Lower lobe of right lung (tissue), 2 donors: ENCODE measurements around the gene CCDC142. TPM values are rescaled to one million over a fixed set of nuclear protein-coding genes. Genes with fewer than 3 reads are reported as not detected.
A peak's percentile ranks its signal among the peaks of the same experiment; 100 is the strongest.

ENCODE experiments used
- ATAC-seq, 2 donors: fragments of 200-7000 bp; cut with Tn5 transposase; one replicate each; pipeline ENCODE4 v1.9.1; 2020 to 2022; ENCODE audit warnings: mild to moderate bottlenecking in 2 of 2, moderate library complexity in 2 of 2
- DNase-seq: peaks from one replicate; pipeline ENCODE4 v3.0.0-alpha.2; 2020
- H3K27ac ChIP-seq: fragments of 200-600 bp; one replicate; pipeline ENCODE4 v1.8.0; 2022
- H3K27me3 ChIP-seq: fragments of 200-600 bp; one replicate; pipeline ENCODE4 v1.8.0; 2022; ENCODE audit warnings: low read depth
- H3K36me3 ChIP-seq: fragments of 200-600 bp; one replicate; pipeline ENCODE4 v1.8.0; 2022; ENCODE audit warnings: mild to moderate bottlenecking
- H3K4me1 ChIP-seq: fragments of 200-600 bp; one replicate; pipeline ENCODE4 v1.8.0; 2022
- H3K4me3 ChIP-seq: fragments of 200-600 bp; one replicate; pipeline ENCODE4 v1.8.0; 2022; ENCODE audit warnings: mild to moderate bottlenecking
- H3K9me3 ChIP-seq: fragments of 200-600 bp; one replicate; pipeline ENCODE4 v1.8.0; 2022
- intact Hi-C: fragments of 100-400 bp; cut with DNase I; formaldehyde crosslinking; loops from one replicate; pipeline ENCODE4 v1.11.0; 2022
- total RNA-seq: library from RNA; stranded (reverse); fragmentation: NEBNext Ultra II Directional; extraction: Animal tissue kit (Norgen Biotek cat#: 25700); gene quantifications from one replicate; pipeline ENCODE4 v1.2.1, GENCODE V29; 2021
- TF ChIP-seq, protein P1 (sequence below): fragments of 200-600 bp; IDR thresholded peaks from one replicate; pipeline ENCODE4 v1.8.0; 2022; ENCODE audit warnings: antibody characterized with exemption, mild to moderate bottlenecking
- donor health status: DM: no; HTN: yes; CAD: no; lungs with severe emphysema.

CCDC142 gene
- total RNA-seq, 1 donor from 2014 or later = 20.2 TPM

DNA sequence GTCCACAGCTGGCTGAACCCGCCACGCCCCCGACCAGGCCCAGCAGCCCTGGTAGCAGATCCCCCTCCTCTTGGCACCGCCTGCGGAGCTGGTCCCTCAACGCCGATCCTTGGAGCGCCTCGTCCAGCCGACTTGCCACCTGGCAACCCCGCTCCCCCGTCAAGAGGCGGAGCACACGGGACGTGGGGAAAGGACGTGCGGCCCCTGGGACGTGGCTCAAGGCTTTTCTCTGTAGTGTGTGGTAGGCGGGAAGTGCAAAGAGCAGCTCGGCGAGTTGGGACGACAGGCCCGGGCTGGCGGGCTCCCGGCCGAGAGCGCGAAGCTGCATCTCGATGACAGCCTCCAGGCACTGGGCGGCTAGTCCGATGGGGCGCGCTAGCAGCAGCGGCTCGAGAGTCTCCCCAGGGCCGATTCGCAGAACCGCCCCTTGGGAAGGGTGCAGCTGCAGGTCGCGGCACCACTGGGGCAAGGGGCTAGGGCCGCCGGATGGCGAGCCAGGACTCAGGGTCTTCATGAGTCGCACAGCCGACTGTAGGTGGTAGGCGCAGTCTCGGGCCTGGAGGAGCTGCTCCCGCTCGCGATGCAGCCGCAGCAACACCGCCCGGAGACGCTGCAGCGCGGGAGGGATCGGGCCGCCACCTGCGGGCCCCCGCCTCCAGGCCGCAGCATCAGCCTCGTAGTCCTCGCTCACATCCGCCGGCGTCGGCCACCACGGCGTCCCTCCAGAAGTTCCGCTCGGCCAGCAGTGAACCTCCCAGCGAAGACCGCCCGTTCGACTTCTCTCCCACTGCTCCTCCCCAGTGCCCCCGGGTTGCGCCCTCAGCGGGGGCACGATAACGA, 617 bp downstream of the CCDC142 start:
- no peak for DNase-seq
- peak overlapping the region; percentile 98 for H3K4me3 ChIP-seq
- peaks cover 49% of the 10 kb centered on the region for H3K36me3 ChIP-seq
- H3K9me3 ChIP-seq = no peaks in the 10 kb centered on the region
- H3K27me3 ChIP-seq = no peaks in the 10 kb centered on the region
- intact Hi-C loops = loop anchor here (2.0 kb wide), 1 partner anchor 105 kb away; no protein-coding TSS in a partner anchor
- H3K4me1 ChIP-seq = peaks cover 35% of the 10 kb centered on the region
- TF ChIP-seq, protein P1, sequence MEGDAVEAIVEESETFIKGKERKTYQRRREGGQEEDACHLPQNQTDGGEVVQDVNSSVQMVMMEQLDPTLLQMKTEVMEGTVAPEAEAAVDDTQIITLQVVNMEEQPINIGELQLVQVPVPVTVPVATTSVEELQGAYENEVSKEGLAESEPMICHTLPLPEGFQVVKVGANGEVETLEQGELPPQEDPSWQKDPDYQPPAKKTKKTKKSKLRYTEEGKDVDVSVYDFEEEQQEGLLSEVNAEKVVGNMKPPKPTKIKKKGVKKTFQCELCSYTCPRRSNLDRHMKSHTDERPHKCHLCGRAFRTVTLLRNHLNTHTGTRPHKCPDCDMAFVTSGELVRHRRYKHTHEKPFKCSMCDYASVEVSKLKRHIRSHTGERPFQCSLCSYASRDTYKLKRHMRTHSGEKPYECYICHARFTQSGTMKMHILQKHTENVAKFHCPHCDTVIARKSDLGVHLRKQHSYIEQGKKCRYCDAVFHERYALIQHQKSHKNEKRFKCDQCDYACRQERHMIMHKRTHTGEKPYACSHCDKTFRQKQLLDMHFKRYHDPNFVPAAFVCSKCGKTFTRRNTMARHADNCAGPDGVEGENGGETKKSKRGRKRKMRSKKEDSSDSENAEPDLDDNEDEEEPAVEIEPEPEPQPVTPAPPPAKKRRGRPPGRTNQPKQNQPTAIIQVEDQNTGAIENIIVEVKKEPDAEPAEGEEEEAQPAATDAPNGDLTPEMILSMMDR = no peak
- ATAC-seq = peak; percentile 76 to 81
- peak overlapping the region; percentile 92 for H3K27ac ChIP-seq

DNA sequence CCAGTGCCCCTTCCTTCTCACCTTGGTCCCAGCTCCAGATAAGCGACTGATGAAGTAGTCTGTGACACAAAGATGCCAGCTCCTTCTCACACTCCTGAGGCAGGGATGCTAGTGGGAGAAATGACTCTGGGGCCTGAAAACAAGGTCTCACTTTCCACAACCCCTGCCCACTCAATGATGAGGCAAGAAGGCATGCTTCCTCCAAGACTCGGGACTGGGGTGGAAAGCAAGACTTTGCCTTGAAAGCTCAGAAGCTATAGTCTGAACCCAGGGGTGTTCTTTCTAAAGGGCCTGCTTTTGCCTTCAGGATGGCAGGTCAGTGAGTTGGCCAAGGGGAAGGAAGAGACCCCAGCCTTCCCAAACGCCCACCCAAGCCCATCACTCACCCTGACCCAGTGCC, 1.4 kb downstream of the CCDC142 start:
- peaks cover 42% of the 10 kb centered on the region for H3K36me3 ChIP-seq
- no peaks in the 10 kb centered on the region for H3K9me3 ChIP-seq
- H3K4me3 ChIP-seq = peak overlapping the region; percentile 98
- H3K27ac ChIP-seq = peak overlapping the region; percentile 92
- TF ChIP-seq, protein P1 = no peak
- DNase-seq (no peak), ATAC-seq (no peak)
- intact Hi-C loops = no loop called here
- no peaks in the 10 kb centered on the region for H3K27me3 ChIP-seq
- H3K4me1 ChIP-seq = peaks cover 41% of the 10 kb centered on the region

DNA sequence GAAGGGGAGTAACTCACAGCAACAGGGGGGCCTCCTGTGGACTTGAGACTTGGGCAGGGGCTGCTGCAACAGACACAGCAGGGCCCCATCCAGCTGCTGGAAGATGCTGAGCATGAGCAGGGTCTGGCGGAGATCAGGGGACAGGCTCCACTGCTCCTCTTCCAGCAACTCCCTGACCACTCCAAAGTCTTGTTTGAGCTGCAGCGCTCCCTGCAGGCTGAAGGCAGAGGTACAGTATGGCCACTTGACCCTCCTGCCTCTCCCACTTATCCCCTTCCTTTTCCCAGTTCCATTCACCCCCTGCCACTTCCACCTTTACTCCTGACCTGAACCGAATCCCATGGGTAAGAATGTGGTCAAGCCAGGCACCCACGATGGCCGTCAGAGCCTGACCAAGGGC, 7.9 kb downstream of the CCDC142 start:
- Histone ChIP-seq H3K36me3 (peaks cover 38% of the 10 kb centered on the region), H3K27me3 (no peaks in the 10 kb centered on the region), H3K27ac (no peak overlapping the region), H3K4me3 (no peak overlapping the region), H3K4me1 (peaks cover 29% of the 10 kb centered on the region), H3K9me3 (no peaks in the 10 kb centered on the region)
- intact Hi-C loops = no loop called here
- TF ChIP-seq, protein P1 = no peak
- no peak for DNase-seq
- ATAC-seq = no peak

DNA sequence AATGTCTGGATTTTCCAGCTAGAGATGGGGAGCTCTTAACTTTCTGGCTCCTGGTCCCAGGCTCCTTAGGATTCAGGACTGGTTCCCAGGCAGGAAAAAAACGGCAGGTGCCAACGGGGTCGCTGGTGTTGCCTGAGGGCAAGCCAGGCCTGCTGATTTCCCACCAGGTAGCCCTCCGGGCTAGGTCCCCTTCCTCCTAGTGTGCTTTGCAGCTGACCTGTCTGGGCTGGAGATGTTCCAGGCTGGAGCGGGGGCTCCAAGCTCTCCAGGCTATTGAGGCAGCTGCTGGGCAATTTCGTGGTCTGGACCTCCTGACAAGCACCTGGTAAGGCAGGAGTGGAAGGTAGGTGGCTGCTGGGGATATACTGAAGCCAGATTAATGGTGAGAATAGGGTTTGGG, 8.3 kb downstream of the CCDC142 start:
- TF ChIP-seq, protein P1 = no peak
- no peaks in the 10 kb centered on the region for H3K9me3 ChIP-seq
- intact Hi-C loops = no loop called here

DNA sequence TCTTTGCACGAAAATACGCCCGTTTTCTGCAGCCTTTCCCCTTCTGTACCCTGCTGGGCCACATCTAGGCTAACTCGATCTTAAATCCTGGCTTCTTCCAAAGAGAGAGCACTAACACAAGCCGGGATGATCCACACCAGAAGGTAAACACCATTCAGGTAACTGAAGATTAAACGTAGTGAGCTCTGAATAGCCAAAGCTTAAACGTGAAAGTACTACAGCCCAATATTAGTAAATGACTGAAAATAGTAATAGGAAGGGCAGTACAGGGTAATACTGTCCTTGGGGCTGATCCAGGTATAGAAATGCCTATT, 9.9 kb downstream of the CCDC142 start:
- Histone ChIP-seq H3K36me3 (peaks cover 30% of the 10 kb centered on the region), H3K4me3 (peak overlapping the region; percentile 81), H3K27ac (peak overlapping the region; percentile 88), H3K9me3 (no peaks in the 10 kb centered on the region), H3K4me1 (peaks cover 29% of the 10 kb centered on the region), H3K27me3 (no peaks in the 10 kb centered on the region)
- intact Hi-C loops = no loop called here
- TF ChIP-seq, protein P1 = no peak
- ATAC-seq = peak in 1 of 2 donors; percentile 3
- no peak for DNase-seq

More for the DNA sequence above, 8.3 kb downstream of the CCDC142 start:
- peaks cover 29% of the 10 kb centered on the region for H3K4me1 ChIP-seq
- ATAC-seq (no peak), DNase-seq (no peak)
- H3K27ac ChIP-seq = no peak overlapping the region
- H3K36me3 ChIP-seq = peaks cover 36% of the 10 kb centered on the region
- no peak overlapping the region for H3K4me3 ChIP-seq
- no peaks in the 10 kb centered on the region for H3K27me3 ChIP-seq
